ENCODE results near the gene ARL4A. TPM values are rescaled to one million over a fixed set of nuclear protein-coding genes. Genes with fewer than 3 reads are reported as not detected.
"Not testable (repeated sequence)": the region's sequence is repeated elsewhere in the genome, so short reads cannot be mapped to it uniquely, and the experiment has no call there.

Gene ARL4A, protein sequence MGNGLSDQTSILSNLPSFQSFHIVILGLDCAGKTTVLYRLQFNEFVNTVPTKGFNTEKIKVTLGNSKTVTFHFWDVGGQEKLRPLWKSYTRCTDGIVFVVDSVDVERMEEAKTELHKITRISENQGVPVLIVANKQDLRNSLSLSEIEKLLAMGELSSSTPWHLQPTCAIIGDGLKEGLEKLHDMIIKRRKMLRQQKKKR
- total RNA-seq, result 74.1 TPM

DNA sequence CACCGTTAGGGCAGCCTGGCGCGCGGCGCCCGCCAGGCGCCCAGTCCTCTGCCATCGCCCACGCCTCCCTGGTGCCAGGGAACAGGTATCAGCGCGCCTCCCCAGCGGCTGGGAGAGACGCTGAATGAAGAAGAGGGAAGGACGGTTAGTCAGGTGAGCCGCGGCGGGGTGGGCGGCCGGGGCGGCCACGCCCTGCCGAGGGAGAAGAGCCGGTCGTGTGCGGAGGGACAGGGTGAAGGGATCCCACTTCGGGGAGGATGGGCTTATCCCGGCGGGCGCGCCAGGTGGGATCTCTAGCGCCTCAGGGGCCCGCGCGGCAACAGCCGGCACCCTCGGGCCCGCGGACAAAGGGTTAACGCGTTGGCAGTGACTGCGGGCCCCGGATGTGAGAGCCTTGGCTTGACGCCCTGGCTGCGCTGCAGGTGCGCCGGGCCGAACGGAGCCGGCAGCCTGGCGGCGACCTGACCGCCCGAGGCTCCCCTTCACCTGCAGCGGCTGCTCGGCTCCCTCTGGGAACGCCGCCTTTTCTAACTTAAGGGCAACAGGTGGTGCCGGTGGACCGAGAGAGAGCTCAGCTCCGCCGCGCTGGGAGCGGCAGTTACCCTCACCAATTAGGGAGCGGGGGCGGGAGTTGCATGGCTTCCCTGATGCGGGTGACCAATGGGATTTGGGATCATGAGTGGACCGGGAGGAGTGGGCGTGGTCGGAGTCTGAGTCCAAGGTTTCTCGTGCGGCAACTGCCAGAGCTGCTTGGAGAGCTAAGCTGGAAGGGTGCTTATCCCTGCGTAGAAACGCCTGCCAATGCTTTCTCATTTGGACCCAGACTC is at the start of gene ARL4A:
TSS of gene ARL4A (plus strand) at position 743 of the 827 bp plus-strand sequence. CDS start 622 bp downstream, outside the sequence.
- peak; percentile 95 for DNase-seq

DNA sequence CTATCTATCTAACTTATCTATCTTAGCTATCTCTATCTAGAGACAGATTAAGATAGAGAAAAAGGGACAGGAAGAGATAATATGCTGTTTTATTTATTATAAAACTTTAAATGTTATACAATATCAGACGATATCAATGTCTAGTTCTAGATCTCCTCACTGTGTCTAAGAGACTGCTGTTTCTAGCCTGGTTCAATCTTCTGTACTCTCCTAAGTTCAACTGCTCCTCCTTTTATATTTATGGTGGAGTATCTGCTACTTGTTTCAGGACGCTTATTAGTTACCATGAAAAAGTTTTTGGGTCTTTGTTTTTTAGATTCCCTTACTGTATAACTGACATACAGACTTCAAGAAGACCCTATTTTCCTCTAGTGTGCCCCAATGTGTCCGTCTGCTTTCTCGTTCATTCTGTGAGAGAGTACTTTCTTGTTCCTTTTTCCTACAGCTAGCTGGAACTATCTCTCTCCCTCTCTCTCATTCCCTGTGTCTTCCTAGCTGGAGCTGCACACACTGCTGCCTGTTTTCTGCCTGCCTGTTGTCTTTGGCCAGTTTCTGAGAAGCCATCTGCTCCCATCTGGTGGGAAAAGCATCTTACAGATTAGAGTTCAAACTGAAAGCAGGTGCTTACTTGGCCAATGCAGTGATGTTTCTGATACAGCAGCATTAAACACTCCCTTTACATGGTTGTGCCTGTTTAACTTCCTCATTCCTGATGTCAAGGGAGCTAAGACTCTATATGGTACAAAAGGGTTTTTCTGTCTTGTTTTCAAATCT is 49.4 kb upstream of the ARL4A start:
- no peak for DNase-seq

DNA sequence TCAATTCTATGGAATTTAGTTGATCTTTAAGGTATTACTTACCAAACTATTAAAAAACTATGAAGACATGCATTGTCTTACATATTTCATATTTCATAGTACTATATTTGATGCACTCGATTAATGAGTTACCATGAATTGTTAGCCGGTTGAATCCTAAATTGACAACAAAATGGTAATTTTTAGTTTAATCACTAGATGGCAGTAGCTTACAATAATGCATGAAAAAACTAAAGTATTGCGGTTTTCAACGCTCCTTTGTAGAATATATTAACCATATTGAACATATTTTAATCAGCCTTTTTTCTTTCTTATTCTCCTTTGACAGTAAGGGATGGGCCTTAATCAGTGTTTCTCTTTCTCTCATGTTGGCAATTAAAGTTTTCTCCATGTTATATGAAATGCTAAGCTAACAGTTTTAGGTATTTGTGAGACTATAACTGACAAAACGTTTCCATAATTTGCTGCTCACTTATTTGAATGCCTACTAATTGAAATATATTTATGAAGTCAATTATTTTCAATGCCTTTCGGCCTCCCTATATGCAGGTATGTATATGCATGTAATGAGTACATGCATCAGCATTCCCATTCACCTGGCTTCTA is 48.5 kb upstream of the ARL4A start:
- peak; percentile 26 for DNase-seq

DNA sequence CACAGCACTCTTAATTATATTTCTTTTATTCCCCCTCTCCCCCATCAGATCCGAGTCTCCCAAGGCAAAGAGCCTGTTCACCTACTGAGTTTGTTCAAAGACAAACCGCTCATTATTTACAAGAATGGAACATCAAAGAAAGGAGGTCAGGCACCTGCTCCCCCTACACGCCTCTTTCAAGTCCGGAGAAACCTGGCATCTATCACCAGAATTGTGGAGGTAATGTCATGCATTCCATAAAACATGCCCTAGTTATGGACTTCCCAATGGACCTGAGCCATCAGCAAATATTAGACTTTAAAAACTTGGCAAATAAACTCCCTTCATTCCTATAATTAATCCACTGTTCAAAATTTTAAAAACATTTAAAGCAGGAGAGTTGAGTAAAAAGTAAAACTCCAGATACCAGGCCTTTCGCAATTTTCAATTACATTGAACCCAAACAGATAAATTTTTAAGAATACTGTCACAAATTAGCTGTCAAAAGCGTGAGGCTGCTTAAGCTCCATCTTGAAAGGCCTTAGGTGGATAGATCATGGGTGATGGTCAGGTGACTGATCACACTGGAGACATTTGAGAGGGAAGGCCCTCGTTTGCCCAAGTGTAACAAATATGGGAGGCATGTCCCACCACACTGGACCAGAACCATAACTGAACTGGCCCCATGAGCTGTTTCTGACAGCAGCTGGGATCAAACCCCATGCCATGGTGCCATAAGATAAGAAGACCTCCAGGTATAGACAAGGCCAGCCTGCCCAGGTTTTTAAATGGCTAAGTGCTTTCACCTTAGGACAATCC is 46.9 kb upstream of the ARL4A start:
- no peak for DNase-seq

DNA sequence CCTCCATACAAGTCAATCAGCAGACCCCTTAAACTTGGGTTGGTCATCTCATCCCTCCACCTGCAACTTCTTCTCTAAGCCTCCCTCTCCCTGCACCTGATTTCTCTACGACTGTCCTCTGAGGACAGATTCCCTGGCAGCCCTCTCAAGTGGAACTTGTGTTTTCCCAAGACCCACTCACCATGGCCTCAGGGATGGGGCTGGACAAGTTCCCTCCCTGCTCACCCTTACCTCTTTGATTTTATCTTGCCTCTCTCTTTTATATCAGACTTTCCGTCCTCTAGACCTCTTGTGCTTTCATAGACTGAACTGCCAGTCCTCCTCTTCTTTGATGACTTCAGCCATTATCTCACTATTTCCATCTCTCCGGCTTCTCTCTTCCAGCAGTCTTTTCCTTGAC is 46.2 kb upstream of the ARL4A start:
- DNase-seq, result no peak

DNA sequence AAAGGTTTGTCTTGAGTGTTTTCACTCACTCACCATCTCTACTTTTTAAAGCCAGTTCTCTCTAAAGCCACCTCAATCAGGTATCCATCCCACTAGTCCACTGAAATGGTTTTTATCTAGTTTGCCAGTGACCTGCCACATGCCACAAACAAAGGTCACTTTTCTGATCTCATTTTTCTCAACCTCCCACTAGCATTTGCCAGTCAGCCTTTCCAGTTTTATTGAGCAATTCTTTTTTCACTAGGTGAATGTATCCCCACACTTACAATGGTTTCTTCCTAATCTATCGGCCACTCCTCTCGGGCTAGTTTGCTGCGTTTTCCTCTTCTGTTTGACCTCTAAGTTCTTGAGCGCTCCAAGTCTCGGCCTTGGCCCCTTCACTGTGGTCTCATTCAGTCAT is 44.9 kb upstream of the ARL4A start:
- no peak for DNase-seq

DNA sequence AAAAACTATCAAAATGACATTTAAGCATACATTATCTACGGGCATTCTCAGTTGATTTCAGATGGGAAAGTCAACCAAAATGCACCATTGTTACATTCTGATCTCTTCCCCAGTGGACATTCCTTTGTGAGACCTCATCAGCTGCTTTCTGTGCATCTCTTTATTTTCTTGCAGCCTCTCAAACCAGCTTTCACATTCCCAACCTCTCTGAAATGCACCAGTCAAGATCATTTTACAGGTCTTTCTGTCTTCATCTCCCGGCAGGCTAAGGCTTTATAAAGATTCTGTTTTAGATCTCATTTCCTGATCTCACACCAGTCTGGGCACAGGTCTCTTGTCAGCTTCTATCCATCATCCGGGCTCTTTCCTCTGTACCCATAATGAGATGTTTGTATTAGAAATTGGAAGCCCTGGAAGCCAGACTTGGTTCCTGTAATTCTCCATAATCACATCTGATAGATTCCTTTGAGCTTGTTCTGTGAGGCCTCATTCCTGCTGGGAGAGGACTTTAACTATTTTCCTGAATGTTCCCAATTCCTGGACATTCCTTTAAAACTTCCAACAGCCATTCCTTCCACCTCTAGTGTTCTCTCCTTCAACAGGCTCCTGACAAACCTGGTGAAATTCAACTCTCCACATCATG is 44.3 kb upstream of the ARL4A start:
- no peak for DNase-seq

DNA sequence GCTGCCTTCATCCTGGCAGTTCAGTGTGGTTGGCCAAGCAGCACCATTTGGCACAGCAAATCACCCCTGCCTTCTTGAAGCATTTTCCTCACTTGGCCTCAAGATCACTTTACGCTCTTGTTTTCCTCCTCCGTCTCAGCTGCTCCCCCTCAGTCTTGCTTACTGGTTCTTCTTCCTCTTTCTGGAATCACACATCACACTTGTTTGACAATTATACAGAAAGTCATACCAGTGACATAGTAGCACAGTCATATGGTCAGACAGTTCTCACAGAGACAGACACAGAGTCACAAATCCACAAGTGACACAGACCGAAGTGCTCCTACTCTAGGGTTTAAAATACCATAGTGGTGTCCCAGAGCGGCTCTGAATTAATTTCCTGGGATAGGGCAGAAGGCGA is 43.8 kb upstream of the ARL4A start:
- DNase-seq, result no peak

DNA sequence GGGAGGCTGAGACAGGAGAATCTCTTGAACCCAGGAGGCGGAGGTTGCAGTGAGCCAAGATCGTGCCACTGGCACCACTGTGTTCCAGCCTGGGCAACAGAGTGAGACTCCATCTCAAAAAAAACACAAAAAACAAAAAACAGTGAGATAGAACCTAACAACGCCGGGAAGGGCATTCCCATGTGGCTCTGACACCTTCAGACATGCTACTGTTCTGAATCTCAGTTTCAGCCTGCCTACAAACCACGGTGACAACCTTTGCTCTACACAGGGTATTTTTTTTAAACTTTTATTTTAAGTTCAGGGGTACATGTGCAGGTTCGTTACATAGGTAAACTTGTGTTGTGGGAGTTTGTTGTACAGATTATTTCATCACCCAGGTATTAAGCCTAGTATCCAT is 42.2 kb upstream of the ARL4A start:
- not testable (repeated sequence) for DNase-seq

DNA sequence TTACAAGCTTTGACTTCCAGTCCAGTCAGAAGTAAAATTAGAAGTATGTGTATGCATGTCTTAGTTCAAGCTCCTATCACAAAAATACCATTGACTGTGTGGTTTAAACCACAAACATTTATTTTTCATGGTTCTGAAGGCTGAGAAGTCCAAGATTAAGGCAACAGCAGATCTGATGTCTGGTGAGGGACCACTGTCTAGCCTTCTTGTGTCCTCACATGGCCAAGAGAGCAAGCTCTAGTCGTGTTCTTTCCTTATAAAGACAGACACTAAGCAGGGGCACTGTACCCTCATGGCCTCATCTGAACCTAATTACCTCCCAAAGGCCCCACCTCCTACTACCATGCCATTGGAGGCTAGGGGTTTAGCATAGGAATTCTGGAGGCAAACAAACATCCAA is 41.3 kb upstream of the ARL4A start:
- no peak for DNase-seq

DNA sequence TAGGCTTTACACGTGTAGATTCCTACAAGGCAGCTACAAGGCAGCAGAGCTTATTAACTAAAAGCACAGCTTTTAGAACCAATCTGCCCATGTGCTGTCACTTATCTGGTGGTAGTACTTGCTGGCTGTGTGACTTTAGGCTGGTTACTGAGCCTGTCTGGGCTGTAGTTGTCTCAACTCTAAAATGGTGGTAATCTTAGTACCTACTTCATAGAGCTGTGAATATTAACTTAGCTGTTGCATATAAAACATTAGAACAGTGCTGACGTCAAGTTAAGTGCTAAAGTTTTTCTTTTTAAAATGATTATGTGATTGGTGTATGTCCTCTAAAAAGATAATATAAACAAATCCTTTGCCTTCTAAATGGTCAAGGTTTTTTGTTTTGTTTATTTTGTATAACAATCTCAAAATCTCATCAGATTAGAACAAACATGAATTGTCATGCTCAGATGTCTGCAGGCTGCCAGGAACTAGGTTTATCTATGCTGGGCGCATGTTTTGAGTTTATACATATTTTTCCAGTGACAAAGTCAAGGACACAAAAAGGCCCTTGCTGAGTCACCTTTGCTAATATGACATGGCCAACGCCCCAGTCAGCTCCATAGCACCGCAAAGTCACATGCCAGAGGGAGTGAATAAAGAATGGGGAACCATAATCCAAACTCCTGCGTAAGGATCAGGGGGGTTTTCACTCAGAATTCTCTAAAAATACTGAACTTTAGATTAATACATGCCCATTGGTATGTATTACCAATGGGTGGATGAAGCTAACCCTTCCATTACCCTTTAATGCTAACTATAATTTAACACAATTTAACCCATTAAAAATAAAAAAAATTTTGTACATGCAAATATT is 39.8 kb upstream of the ARL4A start:
- DNase-seq, result no peak

DNA sequence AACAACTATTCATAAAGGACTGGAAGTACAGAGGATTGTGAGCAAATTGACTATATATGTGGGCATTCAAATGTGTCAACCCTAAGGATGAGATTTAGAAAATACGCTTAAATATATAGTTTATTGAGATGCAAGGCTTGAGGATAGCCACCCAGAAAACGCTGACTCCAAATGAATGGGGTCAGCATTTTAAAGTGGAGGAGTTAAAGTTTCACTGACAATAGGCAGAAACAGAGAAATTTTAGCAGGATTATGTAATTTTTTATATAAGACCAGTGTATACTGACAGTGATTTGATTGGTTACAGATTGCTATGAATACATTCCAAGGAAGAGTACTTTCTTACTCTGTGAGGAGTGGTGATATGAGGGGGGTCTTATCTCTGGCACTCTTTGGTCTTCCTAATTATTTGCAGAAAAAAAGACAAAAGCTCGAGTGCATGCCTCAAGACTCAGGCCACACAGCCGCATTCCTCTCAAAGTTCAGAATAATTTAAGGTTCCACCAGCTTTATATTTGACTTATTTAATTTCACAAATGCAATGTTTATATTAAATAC is 38.6 kb upstream of the ARL4A start:
- DNase-seq, result no peak

DNA sequence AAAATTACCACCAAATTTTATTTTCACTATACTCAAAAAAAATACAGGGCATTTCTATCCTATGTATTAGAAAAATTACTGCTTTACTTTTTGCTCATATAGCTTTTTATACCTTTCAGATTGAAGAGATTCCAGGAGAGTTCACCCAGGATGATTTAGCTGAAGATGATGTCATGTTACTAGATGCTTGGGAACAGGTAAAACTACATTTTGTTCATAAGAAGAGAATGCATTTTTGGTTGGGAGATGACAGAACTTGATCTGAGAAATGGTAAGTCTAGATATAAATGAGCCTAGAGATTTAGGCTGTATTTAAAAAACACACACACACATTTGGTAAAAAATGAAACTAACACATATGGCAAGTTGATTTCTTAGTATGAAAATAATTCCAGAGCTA is 38.1 kb upstream of the ARL4A start:
- no peak for DNase-seq

DNA sequence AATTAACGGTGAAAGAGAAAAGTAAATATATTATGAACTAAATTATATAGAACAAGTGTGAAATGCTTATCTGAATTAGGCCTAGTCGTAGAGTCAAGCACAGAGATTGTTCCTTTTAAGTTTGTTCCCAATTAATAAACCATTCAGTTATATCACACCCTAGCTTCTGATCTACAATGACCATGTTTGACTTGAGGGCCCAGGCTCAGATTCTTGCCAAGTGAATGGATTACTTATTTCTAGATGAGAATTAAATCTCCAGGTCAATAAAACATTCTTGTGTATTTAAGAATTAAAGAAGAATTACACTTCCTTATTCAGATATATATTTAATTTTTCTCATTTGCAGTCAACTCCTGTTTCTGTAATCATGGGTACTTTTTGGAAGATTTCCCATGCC is 37.4 kb upstream of the ARL4A start:
- no peak for DNase-seq

DNA sequence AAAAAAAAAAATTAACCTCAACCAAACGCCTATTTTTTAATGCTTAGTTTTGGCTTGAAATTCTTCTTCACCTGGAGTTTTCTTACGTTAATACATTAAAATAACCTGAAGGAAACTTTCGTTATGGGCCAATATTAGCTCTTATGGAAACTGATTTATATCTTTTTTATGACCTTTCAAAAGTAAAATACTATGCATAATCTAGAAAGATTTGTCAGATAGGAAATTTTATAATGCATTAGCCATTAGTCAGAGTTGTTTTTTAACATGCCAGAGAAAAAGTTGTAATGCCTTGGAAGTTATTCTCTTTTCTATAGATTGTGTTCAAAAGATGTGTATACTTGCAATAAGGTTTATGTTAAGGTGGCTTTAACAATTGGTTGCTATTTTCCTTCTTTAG is 34.3 kb upstream of the ARL4A start:
- no peak for DNase-seq

DNA sequence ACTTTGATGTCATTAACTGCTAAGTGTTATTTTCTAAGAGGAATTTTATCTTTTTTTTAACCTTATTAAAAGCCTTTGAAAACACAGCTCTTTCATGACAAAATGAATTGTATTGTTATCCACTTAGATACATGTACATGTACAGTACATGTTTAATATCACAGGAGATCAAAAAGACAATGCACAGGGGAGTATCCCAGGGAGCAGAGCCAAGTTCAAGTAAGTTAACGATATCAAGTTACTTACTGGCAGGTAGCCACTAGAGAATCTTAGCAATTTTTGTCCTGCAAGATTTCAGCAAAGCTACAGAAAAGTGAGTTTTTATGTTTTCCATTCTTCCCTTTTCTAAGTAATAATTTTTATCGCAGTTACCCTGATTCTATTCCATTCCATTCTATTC is 33.9 kb upstream of the ARL4A start:
- no peak for DNase-seq

DNA sequence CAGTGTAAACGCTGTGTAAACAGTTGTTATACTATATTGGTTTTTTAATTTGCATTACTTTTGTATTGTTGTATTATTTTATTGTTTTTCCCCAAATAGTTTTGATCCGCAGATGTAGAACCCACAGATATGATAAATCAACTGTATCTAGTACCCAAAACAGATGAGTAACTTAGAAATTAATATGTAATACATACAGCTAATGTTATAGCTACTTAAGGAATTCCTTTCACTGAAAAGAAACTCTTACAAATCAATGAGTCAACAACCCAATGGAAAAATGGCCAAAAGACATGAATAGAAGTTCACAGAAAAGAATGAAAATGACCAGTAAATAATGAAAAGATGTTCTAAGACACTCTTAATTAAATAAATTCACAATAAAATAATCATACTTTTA is 32.3 kb upstream of the ARL4A start:
- no peak for DNase-seq

DNA sequence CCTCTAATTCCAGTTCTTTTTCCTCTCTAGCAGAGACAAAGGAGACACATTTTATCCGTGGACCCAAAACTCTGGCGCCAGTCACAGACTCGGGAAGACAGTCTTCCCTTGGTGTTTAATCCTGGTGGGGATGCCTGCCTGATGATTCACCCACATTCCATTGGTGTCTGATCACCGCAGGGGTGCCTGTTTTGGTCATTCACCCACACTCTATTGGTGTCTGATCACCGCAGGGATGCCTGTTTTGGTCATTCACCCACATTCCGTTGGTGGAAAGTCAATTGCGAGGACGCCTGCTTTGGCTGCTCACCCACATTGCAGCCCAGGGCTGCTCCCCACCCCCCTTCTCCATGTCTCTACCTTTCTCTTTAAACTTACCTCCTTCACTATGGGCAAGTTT is 27.0 kb upstream of the ARL4A start:
- DNase-seq, result not testable (repeated sequence)

DNA sequence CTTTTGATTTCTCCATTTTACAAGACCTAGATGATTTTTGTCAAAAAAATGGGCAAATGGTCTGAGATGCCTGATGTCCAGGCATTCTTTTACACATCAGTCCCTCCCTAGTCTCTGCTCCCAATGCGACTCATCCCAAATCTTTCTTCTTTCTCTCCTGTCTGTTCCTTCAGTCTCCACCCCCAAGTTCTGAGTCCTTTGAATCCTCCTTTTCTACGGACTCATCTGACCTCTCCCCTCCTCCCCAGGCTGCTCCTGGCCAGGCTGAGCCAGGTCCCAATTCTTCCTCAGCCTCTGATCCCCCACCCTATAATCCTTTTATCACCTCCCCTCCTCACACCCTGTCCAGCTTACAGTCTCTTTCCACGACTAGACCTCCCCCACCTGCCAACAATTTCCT is 26.4 kb upstream of the ARL4A start:
- not testable (repeated sequence) for DNase-seq

DNA sequence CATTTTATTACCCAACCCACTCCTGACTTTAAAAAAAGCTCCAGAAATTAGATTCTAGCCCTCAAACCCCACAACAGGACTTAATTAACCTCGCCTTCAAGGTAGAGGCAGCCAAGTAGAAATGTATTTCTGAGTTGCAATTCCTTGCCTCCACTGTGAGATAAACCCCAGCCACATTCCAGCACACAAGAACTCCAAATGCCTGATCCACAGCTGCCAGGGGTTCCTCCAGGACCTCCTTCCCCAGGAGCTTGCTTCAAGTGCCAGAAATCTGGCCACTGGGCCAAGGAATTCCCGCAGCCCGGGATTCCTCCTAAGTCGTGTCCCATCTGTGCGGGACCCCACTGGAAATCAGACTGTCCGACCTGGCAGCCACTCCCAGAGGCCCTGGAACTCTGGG is 25.9 kb upstream of the ARL4A start:
- DNase-seq, result no peak

All from skin of body (tissue), 2 donors.